Head of caudate nucleus (tissue), 42 donors: ENCODE results near the gene PTPN11.
"Not testable (repeated sequence)": the region's sequence is repeated elsewhere in the genome, so short reads cannot be mapped to it uniquely, and the experiment has no call there.

ENCODE experiments used
- DNase-seq, 42 donors: peaks; one replicate each; pipeline versions ENCODE4 v3.0.0 to v3.0.0-alpha.2; 2020 to 2021; ENCODE audit warnings: mixed read lengths in 7 of 42
- intact Hi-C: fragments of 100-400 bp; cut with DNase I; formaldehyde crosslinking; loops from one replicate; pipeline ENCODE4 v1.15.0; 2022

Gene PTPN11

DNA sequence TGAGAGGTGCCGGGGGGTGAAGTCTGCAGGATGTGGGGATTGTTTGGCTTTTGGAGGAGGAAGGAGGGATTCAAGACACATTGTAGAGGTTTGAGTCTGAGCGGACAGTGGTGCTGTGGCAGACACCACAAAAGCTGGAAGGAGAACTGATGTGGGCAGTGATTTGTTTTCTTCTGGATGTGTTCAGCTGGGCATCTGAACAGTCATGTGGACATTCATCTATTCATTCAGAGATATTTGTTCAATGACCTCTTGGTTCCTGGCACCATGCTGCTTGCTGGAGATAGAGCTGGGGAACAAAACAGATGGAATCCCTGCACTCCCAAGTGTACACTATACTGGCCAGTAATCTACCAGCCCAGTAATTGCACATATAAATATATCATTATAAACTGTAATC is 64.0 kb downstream of the PTPN11 start:
- intact Hi-C loops = no loop called here

DNA sequence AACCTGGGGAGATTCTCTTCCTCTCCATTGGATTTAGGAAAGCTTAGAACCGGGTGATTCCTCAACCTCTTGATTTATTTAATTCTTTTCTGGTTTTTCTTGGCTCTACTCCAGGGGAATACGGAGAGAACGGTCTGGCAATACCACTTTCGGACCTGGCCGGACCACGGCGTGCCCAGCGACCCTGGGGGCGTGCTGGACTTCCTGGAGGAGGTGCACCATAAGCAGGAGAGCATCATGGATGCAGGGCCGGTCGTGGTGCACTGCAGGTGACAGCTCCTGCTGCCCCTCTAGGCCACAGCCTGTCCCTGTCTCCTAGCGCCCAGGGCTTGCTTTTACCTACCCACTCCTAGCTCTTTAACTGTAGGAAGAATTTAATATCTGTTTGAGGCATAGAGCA is 67.6 kb downstream of the PTPN11 start:
- DNase-seq = no peak
- intact Hi-C loops = no loop called here

More for the DNA sequence above, 64.0 kb downstream of the PTPN11 start:
- DNase-seq = peak in 31 of 42 donors; percentile 15 to 88 (median 59)

DNA sequence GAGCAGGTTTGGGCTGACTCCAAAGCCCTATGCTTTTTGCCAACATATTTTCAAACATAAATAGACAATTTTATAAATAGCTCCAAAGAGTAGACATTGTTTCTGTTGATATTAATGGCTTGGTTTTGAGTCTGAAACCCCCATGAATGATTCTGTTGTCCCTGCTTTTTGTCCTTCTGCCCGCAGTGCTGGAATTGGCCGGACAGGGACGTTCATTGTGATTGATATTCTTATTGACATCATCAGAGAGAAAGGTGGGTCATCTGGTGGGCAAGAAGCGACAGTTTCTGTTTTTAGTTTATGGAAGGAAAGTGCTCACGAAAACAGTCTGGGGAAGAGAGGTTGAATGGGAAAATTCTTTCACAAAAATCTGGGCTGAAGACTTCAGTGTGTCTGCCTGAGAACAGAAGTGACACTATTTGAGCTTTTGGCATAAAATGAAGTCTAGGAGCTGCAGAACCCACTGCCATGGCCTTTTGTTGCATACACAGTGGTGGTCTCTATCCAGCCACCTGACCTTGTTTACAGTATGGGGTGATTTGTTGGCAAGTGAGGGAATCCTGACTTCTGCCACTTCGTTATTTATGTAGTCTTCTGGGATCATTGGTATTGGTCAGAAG is 69.6 kb downstream of the PTPN11 start:
- DNase-seq = peak in 16 of 42 donors; percentile 8 to 80 (median 36)
- intact Hi-C loops = no loop called here

DNA sequence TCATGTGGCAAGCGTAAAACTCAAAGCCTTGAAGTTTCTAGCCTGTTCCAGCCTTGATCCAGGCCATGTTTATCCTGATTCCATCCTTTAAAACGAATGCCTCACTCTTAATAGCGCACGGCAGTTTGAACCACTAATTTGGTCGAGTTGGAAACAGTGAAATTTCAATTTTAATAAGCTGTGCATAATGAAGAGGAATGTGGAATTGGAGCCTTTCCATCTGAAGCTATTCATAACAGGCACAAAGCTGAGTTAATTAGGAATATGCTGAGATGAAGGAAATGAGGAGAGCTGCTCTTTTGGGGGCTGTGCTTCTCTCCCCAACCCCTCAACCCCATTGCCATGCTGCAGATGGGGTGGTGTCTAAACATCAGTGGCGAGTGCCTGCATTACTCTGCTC is 70.7 kb downstream of the PTPN11 start:
- DNase-seq = peak in 1 of 42 donors; percentile 35
- intact Hi-C loops = no loop called here

DNA sequence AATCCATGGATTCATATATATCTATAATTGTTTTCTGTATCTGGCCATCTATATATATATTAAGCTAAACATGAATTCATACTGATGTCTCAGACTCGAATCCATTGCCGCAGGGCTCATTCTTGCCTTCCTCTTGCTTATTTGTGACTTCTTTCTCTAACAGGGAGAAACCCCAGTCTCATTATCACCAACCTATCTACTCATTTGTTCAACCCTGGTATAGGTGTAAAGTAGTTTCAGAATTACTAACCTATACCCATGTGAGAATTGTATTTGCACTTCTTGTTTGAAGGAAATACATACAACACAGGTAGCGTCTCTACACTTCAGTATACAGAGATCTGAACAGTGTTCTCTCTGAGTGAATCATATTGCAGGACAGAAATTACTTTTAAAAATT is 77.7 kb downstream of the PTPN11 start:
- no peak for DNase-seq
- intact Hi-C loops = no loop called here

DNA sequence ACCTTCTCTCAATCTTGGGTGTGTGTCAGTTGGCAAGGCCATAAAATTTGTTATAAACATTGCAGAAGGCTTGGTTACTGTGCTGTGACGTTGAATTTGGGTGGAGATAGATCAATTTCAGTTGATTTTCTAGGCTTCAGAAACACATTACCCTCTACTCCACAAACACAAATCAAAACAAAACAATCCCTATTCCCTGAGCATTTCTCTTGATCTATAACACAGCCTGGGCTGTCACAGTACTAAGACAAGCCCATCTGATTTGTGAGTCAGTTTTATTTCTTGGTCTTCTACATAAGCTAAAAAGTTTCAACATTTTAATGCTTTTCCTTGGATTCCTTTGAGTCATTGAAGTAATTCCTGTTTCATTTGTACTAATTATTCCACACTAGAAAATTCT is 79.8 kb downstream of the PTPN11 start:
- intact Hi-C loops = no loop called here
- DNase-seq = no peak

DNA sequence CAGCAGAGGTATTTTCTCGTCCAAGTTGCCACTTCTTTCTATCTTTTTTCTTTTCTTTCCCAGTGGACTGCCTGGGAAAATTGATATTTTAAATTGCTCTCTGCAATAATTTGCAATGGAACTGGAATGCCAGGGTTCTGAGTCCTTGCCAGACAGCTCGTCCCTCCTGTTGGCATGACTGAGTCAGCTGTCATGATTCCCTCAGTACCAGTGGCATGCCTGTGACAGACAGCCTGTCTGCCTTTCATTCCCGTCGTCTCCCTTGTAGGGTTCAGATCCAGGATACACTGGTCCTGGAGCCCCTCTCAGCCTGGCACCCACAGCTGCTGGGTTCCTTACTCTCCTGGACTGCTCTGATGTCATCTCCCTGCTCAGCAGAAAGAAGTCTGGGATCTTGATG is 84.8 kb downstream of the PTPN11 start:
- DNase-seq = peak in 1 of 42 donors; percentile 11
- intact Hi-C loops = no loop called here

DNA sequence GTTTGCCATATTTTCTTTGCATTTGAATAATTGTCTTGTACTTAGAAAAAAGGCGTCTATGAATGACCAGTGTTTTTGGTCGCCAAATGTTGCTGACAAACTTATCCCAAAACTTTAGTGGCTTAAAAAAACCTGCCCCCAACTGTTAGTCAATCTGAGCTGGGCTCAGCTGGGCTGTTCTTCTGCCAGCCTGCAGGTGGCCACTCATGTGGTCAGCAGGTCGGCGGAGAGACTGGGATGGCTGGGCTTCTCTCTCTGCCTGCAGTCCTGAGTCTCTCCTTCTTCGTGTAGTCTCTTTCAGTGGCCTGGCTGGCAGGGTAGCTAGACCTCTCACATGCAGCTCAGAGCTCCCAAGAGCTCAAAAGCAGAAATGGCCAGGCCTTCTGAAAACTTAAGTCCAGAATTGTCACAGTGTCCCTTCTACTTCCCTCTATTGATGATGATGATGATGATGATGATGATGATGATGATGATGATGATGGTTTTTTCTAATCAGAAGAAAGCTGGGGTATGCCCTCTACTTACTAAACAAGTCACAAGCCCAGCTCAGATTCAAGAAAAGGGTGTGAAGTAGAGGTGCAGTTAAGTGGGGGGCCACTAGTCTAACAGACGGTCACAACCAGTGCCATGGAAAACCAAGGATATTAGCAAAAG is 87.9 kb downstream of the PTPN11 start:
- no peak for DNase-seq
- intact Hi-C loops = no loop called here

DNA sequence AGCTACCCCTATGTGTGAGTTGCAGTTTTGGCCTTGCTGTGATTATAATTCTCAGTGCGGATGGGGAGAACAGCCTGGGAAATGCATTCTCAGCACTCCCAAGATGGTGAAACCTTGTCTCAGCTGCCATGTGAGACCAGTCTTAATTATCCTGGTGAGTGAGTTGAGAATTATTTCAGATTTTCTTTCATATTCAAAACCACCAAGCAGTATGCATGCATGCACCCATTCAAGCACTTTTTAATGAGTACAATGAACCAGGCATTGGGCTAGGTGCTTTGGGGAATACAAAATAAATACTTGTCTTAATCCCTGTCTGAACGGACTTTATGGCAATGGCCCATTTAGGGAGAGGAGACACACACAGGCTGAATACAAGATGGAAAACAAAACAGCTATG is 94.7 kb downstream of the PTPN11 start:
- DNase-seq = no peak
- intact Hi-C loops = no loop called here

DNA sequence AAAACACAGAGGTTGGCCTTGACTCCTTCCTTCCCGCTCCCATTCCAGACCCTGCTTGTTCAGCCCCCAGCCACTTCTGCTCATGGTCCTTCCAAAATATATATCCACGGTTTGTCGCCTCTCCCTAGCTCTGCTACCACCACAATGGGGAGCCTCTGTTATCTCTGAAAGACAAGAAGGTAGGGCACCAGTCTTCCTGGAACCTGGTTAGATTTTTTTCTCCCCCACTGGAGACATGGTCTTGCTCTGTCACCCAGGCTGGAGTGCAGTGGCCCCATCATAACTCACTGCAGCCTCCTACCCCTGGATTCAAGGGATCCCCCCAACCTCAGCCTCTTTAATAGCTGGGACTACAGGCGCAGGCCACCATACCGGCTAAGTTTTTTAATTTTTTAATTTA is 95.7 kb downstream of the PTPN11 start:
- intact Hi-C loops = no loop called here
- no peak for DNase-seq

DNA sequence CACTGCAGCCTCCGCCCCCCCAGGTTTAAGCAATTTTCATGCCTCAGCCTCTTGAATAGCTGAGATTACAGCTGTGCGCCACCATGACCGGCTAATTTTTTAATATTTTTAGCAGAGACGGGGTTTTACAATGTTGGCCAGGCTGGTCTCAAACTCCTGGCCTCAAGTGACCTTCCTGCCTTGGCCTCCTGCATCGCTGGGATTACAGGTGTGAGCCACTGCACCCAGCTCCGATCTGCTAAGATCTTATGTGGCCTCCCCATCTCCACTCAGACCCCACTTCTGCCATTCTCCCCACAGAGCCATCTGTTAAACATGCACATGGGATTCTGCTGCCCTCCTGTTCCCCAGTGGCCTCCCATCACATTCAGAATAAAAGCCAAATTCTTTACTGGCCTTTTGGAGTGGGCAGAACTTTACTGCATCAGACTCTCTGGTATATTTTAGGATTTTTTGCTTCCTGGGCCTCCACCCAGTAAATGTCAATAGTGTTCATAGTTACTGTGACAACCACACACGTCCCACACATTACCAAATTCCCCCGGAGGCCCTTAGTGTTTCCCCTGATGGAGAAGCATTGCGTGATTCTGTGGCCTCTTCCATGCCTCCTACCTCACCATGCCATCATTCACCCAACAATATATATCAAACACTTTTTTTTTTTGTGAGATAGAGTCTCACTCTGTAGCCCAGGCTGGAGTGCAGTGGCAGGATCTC is 96.3 kb downstream of the PTPN11 start:
- DNase-seq = no peak
- intact Hi-C loops = no loop called here

DNA sequence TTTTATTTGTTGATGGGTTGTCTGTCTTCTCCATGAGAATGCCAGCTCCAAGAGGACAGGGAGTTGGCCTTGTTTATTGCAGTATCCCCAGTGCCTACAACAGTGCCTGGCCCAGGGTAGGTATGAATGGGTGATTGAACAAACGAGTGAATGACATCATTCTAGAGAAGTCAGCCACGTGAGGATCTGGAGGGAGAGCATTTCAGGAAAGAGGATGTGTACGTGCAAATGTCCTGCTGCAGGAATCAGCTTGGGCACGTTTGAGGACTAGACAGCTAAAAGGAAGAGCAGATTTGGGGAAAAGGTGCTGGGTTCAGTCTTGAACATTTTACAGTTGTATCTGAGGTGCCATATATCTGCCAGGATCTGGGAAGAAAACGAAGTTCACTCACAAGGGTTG is 97.1 kb downstream of the PTPN11 start:
- intact Hi-C loops = no loop called here

DNA sequence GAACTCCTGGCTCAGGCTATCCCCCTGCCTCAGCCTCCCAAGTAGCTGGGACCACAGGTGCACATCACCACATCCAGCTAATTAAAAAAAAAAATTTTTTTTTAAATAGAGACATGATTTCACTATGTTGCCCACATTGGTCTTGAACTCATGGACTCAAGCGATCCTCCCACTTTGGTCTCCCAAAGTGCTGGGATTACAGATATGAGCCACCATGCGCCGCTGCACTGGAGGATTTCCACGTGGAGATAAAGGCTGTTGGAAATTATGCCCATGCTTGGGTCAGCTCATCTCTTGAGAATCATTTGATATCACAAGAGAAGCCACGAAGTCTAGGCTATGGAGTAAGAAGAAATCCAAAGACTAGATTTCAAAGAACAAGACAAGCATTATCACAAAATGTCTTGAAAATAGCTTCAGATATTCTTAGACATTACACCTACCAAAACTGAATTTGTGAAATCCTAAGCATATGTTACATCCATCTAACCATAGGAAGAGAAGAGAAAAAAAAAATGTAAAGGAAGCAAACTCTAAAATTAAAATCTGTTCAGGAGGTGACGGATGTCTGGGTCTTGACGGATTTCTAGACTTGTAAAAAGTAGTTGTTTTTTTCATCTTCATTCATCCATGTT is 99.1 kb downstream of the PTPN11 start:
- DNase-seq = no peak
- intact Hi-C loops = no loop called here

More for the DNA sequence above, 97.1 kb downstream of the PTPN11 start:
- DNase-seq = no peak

DNA sequence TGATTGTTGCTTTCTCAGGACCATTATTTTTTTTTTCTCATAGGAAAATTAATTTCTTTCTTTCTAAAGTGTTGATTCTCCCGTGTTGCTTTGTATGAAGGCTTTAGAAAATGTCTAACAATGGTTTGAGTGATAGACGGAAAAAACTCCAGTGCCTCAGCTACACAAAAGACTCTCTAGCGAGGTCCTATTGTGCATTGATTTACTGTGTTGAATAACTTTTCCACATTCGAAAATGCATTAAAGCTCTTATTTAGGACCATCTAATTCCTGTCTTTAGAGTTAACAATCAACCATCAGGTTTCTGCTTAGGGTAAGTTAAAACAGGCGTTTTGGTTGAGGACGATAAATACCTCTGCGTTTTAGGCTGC is 99.6 kb downstream of the PTPN11 start:
- DNase-seq = peak in 1 of 42 donors; percentile 20
- intact Hi-C loops = no loop called here

DNA sequence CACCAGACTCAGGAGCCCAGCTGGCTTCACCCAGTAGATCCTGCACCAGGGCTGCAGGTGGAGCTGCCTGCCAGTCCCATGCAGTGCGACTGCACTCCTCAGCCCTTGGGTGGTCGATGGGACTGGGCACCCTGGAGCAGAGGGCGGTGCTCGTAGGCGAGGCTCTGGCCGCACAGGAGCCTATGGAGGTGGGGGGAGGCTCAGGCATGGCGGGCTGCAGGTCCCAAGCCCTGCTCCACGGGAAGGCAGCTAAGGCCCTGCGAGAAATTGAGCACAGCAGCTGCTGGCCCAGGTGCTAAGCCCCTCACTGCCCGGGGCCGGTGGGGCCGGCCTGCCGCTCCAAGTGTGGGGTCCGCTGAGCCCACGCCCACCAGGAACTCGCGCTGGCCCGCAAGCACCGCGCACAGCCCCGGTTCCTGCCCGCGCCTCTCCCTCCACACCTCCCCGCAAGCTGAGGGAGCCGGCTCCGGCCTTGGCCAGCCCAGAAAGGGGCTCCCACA is 101.1 kb downstream of the PTPN11 start:
- intact Hi-C loops, DNase-seq: not testable (repeated sequence)

DNA sequence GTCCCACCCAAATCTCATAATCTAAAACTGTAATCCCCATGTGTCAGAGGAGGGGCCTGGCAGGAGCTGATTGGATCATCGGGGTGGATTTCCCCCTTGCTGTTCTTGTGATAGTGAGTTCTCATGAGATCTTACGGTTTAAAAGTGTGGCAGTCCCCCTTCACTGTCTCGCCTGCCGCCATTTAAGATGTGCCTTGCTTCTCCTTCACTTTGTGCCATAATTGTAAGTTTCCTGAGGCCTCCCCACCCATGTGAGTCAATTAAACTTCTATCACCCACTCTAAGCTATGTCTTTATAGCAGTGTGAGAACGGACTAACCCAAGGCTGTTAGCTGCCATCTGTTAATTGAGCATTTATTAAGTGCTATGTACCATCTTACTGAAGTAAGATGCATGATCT is 105.1 kb downstream of the PTPN11 start:
- DNase-seq = no peak
- intact Hi-C loops = no loop called here

DNA sequence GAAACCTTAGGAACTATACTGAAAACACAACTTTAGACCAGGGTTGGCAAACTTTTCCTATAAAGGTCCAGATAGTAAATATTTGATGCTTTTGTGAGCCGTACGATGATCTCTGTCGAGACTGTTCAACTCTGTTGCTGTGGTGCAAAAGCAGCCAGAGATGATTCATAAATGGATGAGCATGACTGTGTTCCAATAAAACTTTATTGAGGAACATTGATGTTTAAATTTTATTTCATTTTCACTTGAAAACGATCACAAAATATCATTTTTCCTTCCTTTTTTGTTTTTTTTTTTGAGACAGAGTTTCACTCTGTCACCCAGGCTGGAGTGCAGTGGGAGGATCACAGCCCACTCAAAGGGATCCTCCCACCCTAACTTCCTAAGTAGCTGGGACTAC is 105.5 kb downstream of the PTPN11 start:
- DNase-seq = no peak
- intact Hi-C loops = no loop called here

DNA sequence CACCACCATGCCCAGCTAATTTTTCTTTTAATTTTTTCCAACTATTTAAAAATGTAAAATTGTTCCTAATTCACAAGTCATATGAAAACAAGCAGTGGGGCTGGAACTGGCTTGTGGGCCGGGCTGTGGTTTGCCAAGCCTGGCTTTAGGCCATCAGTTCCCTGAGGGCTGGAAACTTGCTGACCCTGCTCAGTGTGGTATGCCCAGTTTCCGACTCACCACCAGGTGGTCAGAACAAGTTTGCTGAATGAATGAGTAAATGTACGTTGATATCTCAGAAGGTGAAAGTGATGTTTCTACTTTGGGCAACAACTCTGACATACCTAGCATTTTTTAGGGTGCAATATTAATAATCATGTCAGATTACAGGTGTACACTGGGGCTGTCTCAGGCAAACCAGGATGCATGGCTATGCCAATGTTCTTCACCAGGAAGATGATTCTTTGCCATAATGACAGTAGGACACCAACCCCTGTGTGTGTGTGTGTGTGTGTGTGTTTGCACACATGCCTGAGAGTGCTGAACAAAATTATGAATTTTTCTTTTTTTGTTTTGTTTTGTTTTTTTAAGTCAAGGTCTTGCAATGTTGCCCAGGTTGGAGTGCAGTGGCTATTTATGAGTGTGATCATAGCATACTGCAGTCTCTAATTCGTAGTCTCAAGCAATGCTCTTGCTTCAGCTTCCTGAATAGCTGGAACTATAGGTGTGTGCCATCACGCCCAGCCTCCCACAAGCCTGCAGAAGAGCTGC is 106.1 kb downstream of the PTPN11 start:
- DNase-seq = no peak
- intact Hi-C loops = no loop called here

DNA sequence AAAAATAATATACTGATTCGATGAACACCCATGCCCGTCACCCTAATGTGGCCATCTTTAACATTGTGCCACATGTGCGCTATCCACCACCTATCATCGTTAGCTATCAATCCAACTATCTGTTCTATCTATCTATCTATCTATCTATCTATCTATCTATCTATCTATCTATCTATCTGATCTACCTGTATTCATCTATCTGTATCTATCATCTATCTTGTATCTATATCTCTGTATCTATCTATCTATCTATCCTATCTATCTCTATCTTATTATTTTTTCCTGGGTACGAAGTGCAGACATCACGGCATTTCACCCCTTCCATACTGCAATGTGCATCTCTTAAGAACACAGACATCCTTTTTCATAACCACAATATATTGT is 106.7 kb downstream of the PTPN11 start:
- DNase-seq = no peak
- intact Hi-C loops = no loop called here
